Endothelial cell of umbilical vein (primary cell): Measurements from ENCODE around the gene SRRM5.

Source experiments
- EZH2 ChIP-seq: IDR thresholded peaks from 2 replicates; pipeline ENCODE4 v1.6.1; 2012; ENCODE audit warnings: borderline replicate concordance, low read depth, mild to moderate bottlenecking, moderate library complexity, low read length, inconsistent platforms; ENCODE audit not compliant: severe bottlenecking
- FOS ChIP-seq: IDR thresholded peaks from 2 replicates; pipeline ENCODE4 v1.6.1; 2011; ENCODE audit warnings: mild to moderate bottlenecking, low read length, moderate library complexity, borderline replicate concordance; ENCODE audit not compliant: insufficient read depth
- GATA2 ChIP-seq: IDR thresholded peaks from 2 replicates; pipeline ENCODE4 v1.7.0; 2011; ENCODE audit warnings: low read depth, mild to moderate bottlenecking, moderate library complexity, mixed read lengths, low read length; ENCODE audit not compliant: insufficient read length, insufficient read depth
- JUN ChIP-seq: IDR thresholded peaks from 2 replicates; pipeline ENCODE4 v1.6.1; 2011; ENCODE audit warnings: borderline replicate concordance, low read depth; ENCODE audit not compliant: insufficient read length, insufficient read depth
- MYC ChIP-seq: IDR thresholded peaks from one replicate; pipeline ENCODE4 v1.6.1; 2011; ENCODE audit warnings: mild to moderate bottlenecking, low read depth, low read length
- POLR2A ChIP-seq: IDR thresholded peaks from 2 replicates; pipeline ENCODE4 v1.6.1; 2012; ENCODE audit warnings: low read depth, mild to moderate bottlenecking, control low read depth, low read length
- POLR2AphosphoS5 ChIP-seq: IDR thresholded peaks from 2 replicates; pipeline ENCODE4 v1.6.1; 2012; ENCODE audit warnings: low read depth, mild to moderate bottlenecking, control low read depth, low read length, moderate library complexity; ENCODE audit not compliant: insufficient read depth
- TF ChIP-seq, protein P1 (sequence below), 2 donors: IDR thresholded peaks; 1 replicate in 1 of 2; 2 replicates in 1 of 2; pipeline ENCODE4 v1.5.1; 2011; ENCODE audit warnings: low read length in 2 of 2, mild to moderate bottlenecking in 2 of 2, moderate library complexity in 2 of 2, control low read depth in 1 of 2, inconsistent platforms in 1 of 2, low read depth in 1 of 2; ENCODE audit not compliant: insufficient read depth in 1 of 2; ENCODE audit errors: extremely low read depth in 1 of 2

DNA sequence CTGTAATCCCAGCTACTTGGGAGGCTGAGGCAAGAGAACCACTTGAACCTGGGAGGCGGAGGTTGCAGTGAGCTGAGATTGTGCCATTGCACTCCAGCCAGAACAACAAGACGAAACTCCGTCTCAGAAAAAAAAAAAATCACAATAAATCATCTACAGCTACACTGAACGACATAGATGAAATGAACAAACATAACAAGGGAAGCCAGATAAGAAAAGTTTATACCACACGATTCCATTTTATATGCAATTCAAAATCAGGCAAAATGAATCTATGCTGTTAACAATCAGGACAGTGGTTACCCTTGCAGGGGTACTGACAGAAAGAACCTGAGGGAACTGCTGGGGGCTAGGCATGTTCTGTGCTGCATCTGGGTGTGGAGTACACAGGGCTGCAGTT lies 42.2 kb upstream of the SRRM5 start:
- TF ChIP-seq POLR2A (no peak), FOS (no peak), POLR2AphosphoS5 (no peak), EZH2 (no peak), JUN (no peak), GATA2 (no peak), MYC (no peak)
- TF ChIP-seq, protein P1, sequence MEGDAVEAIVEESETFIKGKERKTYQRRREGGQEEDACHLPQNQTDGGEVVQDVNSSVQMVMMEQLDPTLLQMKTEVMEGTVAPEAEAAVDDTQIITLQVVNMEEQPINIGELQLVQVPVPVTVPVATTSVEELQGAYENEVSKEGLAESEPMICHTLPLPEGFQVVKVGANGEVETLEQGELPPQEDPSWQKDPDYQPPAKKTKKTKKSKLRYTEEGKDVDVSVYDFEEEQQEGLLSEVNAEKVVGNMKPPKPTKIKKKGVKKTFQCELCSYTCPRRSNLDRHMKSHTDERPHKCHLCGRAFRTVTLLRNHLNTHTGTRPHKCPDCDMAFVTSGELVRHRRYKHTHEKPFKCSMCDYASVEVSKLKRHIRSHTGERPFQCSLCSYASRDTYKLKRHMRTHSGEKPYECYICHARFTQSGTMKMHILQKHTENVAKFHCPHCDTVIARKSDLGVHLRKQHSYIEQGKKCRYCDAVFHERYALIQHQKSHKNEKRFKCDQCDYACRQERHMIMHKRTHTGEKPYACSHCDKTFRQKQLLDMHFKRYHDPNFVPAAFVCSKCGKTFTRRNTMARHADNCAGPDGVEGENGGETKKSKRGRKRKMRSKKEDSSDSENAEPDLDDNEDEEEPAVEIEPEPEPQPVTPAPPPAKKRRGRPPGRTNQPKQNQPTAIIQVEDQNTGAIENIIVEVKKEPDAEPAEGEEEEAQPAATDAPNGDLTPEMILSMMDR (IDR thresholded peaks at IDR 0.05; ENCODE audit: extremely low read depth in 1 of 2, insufficient read depth in 1 of 2, low read depth in 1 of 2, low read length in 2 of 2) = no peak
